Natural killer cell (primary cell): ENCODE results near the gene HERPUD2. TPM values are rescaled to one million over a fixed set of nuclear protein-coding genes. Genes with fewer than 3 reads are reported as not detected.

Experiments
- ATAC-seq, 3 donors: fragments of 150-1000 bp in 2 of 3; fragments of 200-7000 bp in 1 of 3; cut with Tn5 transposase; 1 replicate in 1 of 3; 2 replicates in 2 of 3; pipeline ENCODE4 v1.10.0; 2021; ENCODE audit warnings: mild to moderate bottlenecking in 2 of 3, moderate library complexity in 2 of 3
- DNase-seq, 2 donors: peaks; one replicate each; pipeline versions ENCODE4 v3.0.0 to v3.0.0-alpha.2; 2013 to 2021; ENCODE audit warnings: mixed read lengths in 1 of 2
- H3K27ac ChIP-seq: one replicate; pipeline ENCODE4 v1.5.1; 2013; ENCODE audit warnings: mild to moderate bottlenecking, low read length
- H3K27me3 ChIP-seq: one replicate; pipeline ENCODE4 v1.6.1; 2013; ENCODE audit warnings: low read length; ENCODE audit not compliant: control insufficient read depth, insufficient read depth
- H3K36me3 ChIP-seq: one replicate; pipeline ENCODE4 v1.6.1; 2013; ENCODE audit warnings: low read length; ENCODE audit not compliant: control insufficient read depth, insufficient read depth
- H3K4me1 ChIP-seq: one replicate; pipeline ENCODE4 v1.6.1; 2013; ENCODE audit warnings: low read length; ENCODE audit not compliant: control insufficient read depth, insufficient read depth
- H3K4me3 ChIP-seq: one replicate; pipeline ENCODE4 v1.5.1; 2013; ENCODE audit warnings: low read length
- H3K9me3 ChIP-seq: one replicate; pipeline ENCODE4 v1.6.1; 2013; ENCODE audit warnings: low read length; ENCODE audit not compliant: control insufficient read depth, insufficient read depth
- H3K27ac Mint-ChIP-seq, 2 donors: one replicate each; pipeline ENCODE4 v1.8.0; 2022; ENCODE audit warnings: mild to moderate bottlenecking in 2 of 2, mixed read lengths in 2 of 2, moderate library complexity in 1 of 2
- H3K27me3 Mint-ChIP-seq, 2 donors: one replicate each; pipeline ENCODE4 v1.8.0; 2022; ENCODE audit warnings: low read depth in 2 of 2, mixed read lengths in 2 of 2
- H3K36me3 Mint-ChIP-seq: one replicate; pipeline ENCODE4 v1.8.0; 2022; ENCODE audit warnings: mixed read lengths
- H3K4me1 Mint-ChIP-seq, 2 donors: one replicate each; pipeline ENCODE4 v1.8.0; 2022; ENCODE audit warnings: mixed read lengths in 2 of 2
- H3K4me3 Mint-ChIP-seq: one replicate; pipeline ENCODE4 v1.8.0; 2022; ENCODE audit warnings: mild to moderate bottlenecking, moderate library complexity, mixed read lengths
- H3K9me3 Mint-ChIP-seq, 2 donors: one replicate each; pipeline ENCODE4 v1.8.0; 2022; ENCODE audit warnings: mixed read lengths in 2 of 2
- CTCF ChIP-seq: fragments of 200-600 bp; IDR thresholded peaks from one replicate; pipeline ENCODE4 v1.8.0; 2022; ENCODE audit warnings: antibody characterized with exemption
- WGBS: methylation state at CpG from one replicate; pipeline ENCODE4 v1.1.7; 2013; ENCODE audit warnings: missing lambda C conversion rate; ENCODE audit not compliant: insufficient coverage; 5-methylcytosine and 5-hydroxymethylcytosine counted together
- intact Hi-C: fragments of 100-400 bp; cut with micrococcal nuclease; formaldehyde crosslinking; loops from one replicate; pipeline ENCODE4 v1.14.2; 2022
- total RNA-seq, 4 donors: library from RNA; stranded (reverse); fragments of 120-200 nt in 1 of 4; gene quantifications; one replicate each; pipeline versions ENCODE4 v1.2.3 to v1.2.4, GENCODE V29; 2013 to 2022

Gene HERPUD2
- total RNA-seq, 3 donors from 2014 or later (not counting 1 experiment from before 2014, with no cell fraction given) = 103 to 112 (median 111) TPM

GRCh38 chr7:35650751-35651150 lies 44.2 kb downstream of the HERPUD2 start:
- Mint-ChIP-seq H3K36me3 (no peaks in the 10 kb centered on the region), H3K4me3 (no peak overlapping the region), H3K9me3 (peaks cover 2 to 3% of the 10 kb centered on the region in 2 donors), H3K4me1 (peaks cover 85 to 89% of the 10 kb centered on the region in 2 donors), H3K27ac (peak overlapping the region; percentile 83 to 88), H3K27me3 (no peaks in the 10 kb centered on the region)
- DNase-seq (no peak), ATAC-seq (no peak)
- peaks cover 27% of the 10 kb centered on the region for H3K4me1 ChIP-seq
- H3K4me3 ChIP-seq = no peak overlapping the region
- peaks cover 2% of the 10 kb centered on the region for H3K9me3 ChIP-seq
- H3K36me3 ChIP-seq = peaks cover 10% of the 10 kb centered on the region
- H3K27me3 ChIP-seq = no peaks in the 10 kb centered on the region
- intact Hi-C loops = loop anchor here (5.0 kb wide), 1 partner anchor 42 kb away; no protein-coding TSS in a partner anchor
- 95% methylated on average over 4 of the region's 4 CpGs for WGBS
- no peak for TF ChIP-seq CTCF
- no peak overlapping the region for H3K27ac ChIP-seq

DNA sequence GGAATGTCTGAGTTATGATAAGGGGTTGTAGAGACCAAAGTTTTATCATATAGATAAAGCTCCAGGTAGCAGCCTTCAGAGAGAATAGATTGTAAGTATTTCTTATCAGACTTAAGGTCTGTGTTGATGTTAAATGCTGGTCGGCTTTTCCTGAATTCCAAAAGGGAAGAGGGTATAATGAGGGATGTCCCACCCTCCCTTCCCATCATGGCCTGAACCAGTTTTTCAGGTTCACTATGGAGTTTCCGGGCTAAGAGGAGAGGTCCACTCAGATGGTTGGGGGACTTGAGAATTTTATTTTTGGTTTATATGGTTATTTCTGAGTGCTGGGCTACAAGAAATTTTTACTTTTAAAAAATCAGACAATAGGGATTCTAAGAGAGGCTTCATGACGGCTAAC lies 45.2 kb downstream of the HERPUD2 start:
- WGBS = 100% methylated on average over 1 of the region's 3 CpGs
- peak overlapping the region; percentile 39 to 88 for H3K27ac Mint-ChIP-seq

DNA sequence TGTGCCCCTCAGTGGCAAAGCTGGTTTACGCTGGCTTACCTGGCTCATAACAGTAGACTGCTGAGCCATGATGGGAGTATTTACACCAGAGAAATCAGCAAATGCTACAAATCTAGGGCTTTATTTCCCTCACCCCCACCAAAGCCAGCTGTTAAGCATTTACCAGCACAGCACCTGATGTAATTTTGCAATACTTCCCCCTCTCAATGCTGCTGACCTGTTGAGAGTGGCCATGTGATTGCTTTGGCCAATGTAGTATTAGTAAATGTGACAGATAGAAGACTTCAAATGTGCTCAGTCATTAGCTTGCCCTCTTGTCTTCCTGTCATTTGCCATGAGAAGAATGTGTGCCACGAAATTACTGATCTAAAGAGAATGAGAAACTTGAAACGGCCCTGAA lies 46.6 kb downstream of the HERPUD2 start:
- Histone ChIP-seq H3K9me3 (peaks cover 2% of the 10 kb centered on the region), H3K27ac (no peak overlapping the region), H3K36me3 (peaks cover 10% of the 10 kb centered on the region), H3K27me3 (no peaks in the 10 kb centered on the region), H3K4me3 (no peak overlapping the region), H3K4me1 (peaks cover 27% of the 10 kb centered on the region)
- Mint-ChIP-seq H3K27ac (peak overlapping the region; percentile 39 to 76), H3K36me3 (no peaks in the 10 kb centered on the region), H3K4me1 (peaks cover 76 to 80% of the 10 kb centered on the region in 2 donors), H3K9me3 (peaks cover 2 to 3% of the 10 kb centered on the region in 2 donors), H3K27me3 (no peaks in the 10 kb centered on the region), H3K4me3 (peak overlapping the region; percentile 1)
- DNase-seq (no peak), ATAC-seq (no peak)
- no peak for TF ChIP-seq CTCF
- 89% methylated on average over 3 of the region's 3 CpGs for WGBS
- intact Hi-C loops = no loop called here

More for the DNA sequence above, 45.2 kb downstream of the HERPUD2 start:
- Histone ChIP-seq H3K9me3 (peaks cover 2% of the 10 kb centered on the region), H3K36me3 (peaks cover 10% of the 10 kb centered on the region), H3K27ac (no peak overlapping the region), H3K4me1 (peaks cover 27% of the 10 kb centered on the region), H3K27me3 (no peaks in the 10 kb centered on the region), H3K4me3 (no peak overlapping the region)
- H3K36me3 Mint-ChIP-seq = no peaks in the 10 kb centered on the region
- intact Hi-C loops = loop anchor here (5.0 kb wide), 1 partner anchor 43 kb away; no protein-coding TSS in a partner anchor
- no peaks in the 10 kb centered on the region for H3K27me3 Mint-ChIP-seq
- TF ChIP-seq CTCF = no peak
- ATAC-seq = no peak
- H3K9me3 Mint-ChIP-seq = peaks cover 2 to 3% of the 10 kb centered on the region in 2 donors
- no peak for DNase-seq
- H3K4me1 Mint-ChIP-seq = peaks cover 80 to 83% of the 10 kb centered on the region in 2 donors
- peak overlapping the region; percentile 17 for H3K4me3 Mint-ChIP-seq

DNA sequence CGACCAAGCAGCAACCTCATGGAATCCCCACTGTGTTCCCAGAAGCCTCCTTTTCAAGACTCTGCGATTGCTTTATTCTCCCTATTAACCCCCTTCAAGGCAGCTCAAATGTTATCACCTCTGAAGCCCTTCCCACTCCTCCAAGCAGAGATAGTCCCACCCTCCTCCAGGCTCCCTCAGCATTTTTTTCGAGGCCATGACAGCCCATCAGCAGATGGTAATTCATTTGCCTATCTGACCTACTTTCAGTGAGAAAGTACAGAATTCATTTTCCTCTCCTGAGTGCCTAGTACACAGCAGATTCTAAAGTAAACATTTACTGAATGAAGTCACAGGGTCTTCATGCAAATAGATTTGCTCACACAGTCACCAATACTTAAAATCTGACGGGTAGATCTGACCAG lies 47.8 kb downstream of the HERPUD2 start:
- peaks cover 10% of the 10 kb centered on the region for H3K36me3 ChIP-seq

More for the DNA sequence above, 47.8 kb downstream of the HERPUD2 start:
- Histone ChIP-seq H3K9me3 (no peaks in the 10 kb centered on the region), H3K27me3 (no peaks in the 10 kb centered on the region), H3K4me1 (peaks cover 26% of the 10 kb centered on the region), H3K27ac (no peak overlapping the region), H3K4me3 (no peak overlapping the region)
- DNase-seq (no peak), ATAC-seq (peak; percentile 28 to 36 (median 30))
- peaks cover 76 to 80% of the 10 kb centered on the region in 2 donors for H3K4me1 Mint-ChIP-seq
- TF ChIP-seq CTCF = no peak
- H3K4me3 Mint-ChIP-seq = peak overlapping the region; percentile 79
- H3K9me3 Mint-ChIP-seq = no peaks in the 10 kb centered on the region
- no peaks in the 10 kb centered on the region for H3K27me3 Mint-ChIP-seq
- H3K27ac Mint-ChIP-seq = peak overlapping the region; percentile 39 to 78
- WGBS = 54% methylated on average over 4 of the region's 4 CpGs
- intact Hi-C loops = no loop called here
- H3K36me3 Mint-ChIP-seq = no peaks in the 10 kb centered on the region
